Uterine smooth muscle cell (primary cell): ENCODE data around the gene GPN1. TPM values are rescaled to one million over a fixed set of nuclear protein-coding genes. Genes with fewer than 3 reads are reported as not detected.

Experiments used
- total RNA-seq: library from RNA; depleted of rRNA; stranded (reverse); fragments of >200 nt; gene quantifications from 2 replicates; pipeline ENCODE4 v1.2.3, GENCODE V29; 2014

Gene GPN1
- total RNA-seq = 33.9 and 55.4 TPM in 2 replicates

GRCh38 chr2:27628767-27629709 is at the start of gene GPN1, which contains the start of gene CCDC121:
Gene GPN1, plus strand, starts transcription at chr2:27629050. Its CDS starts 9 bp downstream, at chr2:27629059.
Gene CCDC121, minus strand, starts transcription at chr2:27629012. Its CDS starts 1,213 bp downstream, at chr2:27627799.

GRCh38 chr2:27582695-27583389 is 46.0 kb upstream of the GPN1 start, which contains the start of gene ZNF512:
Gene ZNF512, plus strand, starts transcription at chr2:27583042. Its CDS starts 71 bp downstream, at chr2:27583113.

GRCh38 chr2:27663285-27664153 is 34.7 kb downstream of the GPN1 start, which contains the start of the genes SLC4A1AP and SUPT7L:
Gene SLC4A1AP, plus strand, starts transcription at chr2:27663889. Its CDS starts 26 bp downstream, at chr2:27663915.
Gene SUPT7L, minus strand, starts transcription at chr2:27663614. Its CDS starts 1,422 bp downstream, at chr2:27662192.

Other genes starting within 250 kb of the GPN1 start
- 9.0 and 11.1 TPM in 2 replicates for gene ZNF513, start 248.3 kb upstream of the GPN1 start, total RNA-seq
- gene PPM1G, start 219.5 kb upstream of the GPN1 start, total RNA-seq = 77.2 and 144 TPM in 2 replicates
- gene NRBP1, start 200.4 kb upstream of the GPN1 start, total RNA-seq = 106 and 128 TPM in 2 replicates
- gene KRTCAP3, start 186.7 kb upstream of the GPN1 start, total RNA-seq = not detected in 2 replicates
- gene IFT172, start 139.3 kb upstream of the GPN1 start, total RNA-seq = 40.7 and 41.4 TPM in 2 replicates
- 15.6 and 16.6 TPM in 2 replicates for gene FNDC4, start 133.8 kb upstream of the GPN1 start, total RNA-seq
- gene GCKR, start 132.2 kb upstream of the GPN1 start, total RNA-seq = 0.12 and 0.22 TPM in 2 replicates
- 27.1 and 33.2 TPM in 2 replicates for gene ZNF512, start 46.0 kb upstream of the GPN1 start, total RNA-seq
- 1.7 and 2.0 TPM in 2 replicates for gene CCDC121, start within 50 bp of the GPN1 start, total RNA-seq
- 18.5 and 22.0 TPM in 2 replicates for gene SUPT7L, start 34.6 kb downstream of the GPN1 start, total RNA-seq
- 31.4 and 36.9 TPM in 2 replicates for gene SLC4A1AP, start 34.8 kb downstream of the GPN1 start, total RNA-seq
- gene MRPL33, start 142.7 kb downstream of the GPN1 start, total RNA-seq = 50.7 and 63.1 TPM in 2 replicates